Hepatocyte (in vitro differentiated cells): Measurements from ENCODE around the gene TLNRD1.

ENCODE experiments used
- CTCF ChIP-seq: fragments of 200-600 bp; sonication (generic); IDR thresholded peaks from 2 replicates; pipeline ENCODE4 v1.5.1; 2016; ENCODE audit warnings: antibody characterized with exemption, mild to moderate bottlenecking; ENCODE audit not compliant: poor library complexity
- EZH2 ChIP-seq: fragments of 200-600 bp; sonication (generic); IDR thresholded peaks from 2 replicates; pipeline ENCODE4 v1.6.1; 2016; ENCODE audit warnings: antibody characterized with exemption, mild to moderate bottlenecking, borderline replicate concordance
- EZH2phosphoT487 ChIP-seq: fragments of 200-600 bp; sonication (generic); IDR thresholded peaks from one replicate; pipeline ENCODE4 v1.6.1; 2018; ENCODE audit warnings: antibody characterized with exemption, mild to moderate bottlenecking, low read depth, moderate library complexity; ENCODE audit not compliant: unreplicated experiment, severe bottlenecking

GRCh38 chr15:80988148-80988796 is 12.5 kb upstream of the TLNRD1 start:
- TF ChIP-seq CTCF (no peak), EZH2phosphoT487 (no peak), EZH2 (no peak)
